ENCODE results near the gene ASPG. TPM values are rescaled to one million over a fixed set of nuclear protein-coding genes. Genes with fewer than 3 reads are reported as not detected.

Gene ASPG
- polyA plus RNA-seq, 1 donor from 2014 or later = 0.16 TPM

DNA sequence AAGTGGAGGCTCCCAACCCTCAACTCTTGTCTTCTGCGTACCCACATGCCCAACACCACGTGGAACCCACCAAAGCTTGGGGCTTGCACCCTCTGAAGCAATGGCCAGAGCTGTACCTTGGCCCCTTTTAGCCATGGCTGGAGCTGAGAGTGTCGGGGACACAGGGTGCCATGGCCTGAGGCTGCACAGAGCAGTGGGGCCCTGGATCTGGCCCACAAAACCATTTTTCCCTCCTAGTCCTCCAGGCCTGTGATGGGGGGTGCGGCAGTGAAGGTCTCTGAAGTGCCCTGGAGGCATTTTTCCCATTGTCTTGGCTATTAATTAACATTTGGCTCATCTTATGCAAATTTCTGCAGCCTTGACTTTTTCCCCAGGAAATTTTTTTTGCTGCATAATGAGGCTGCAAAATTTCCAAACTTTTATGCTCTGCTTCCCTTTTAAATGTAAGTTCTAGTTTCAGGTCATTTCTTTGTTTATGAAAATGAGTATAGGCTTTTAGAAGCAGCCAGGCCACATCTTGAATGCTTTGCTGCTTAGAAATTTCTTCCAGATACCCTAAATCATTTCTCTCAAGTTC is 18.7 kb upstream of the ASPG start:
- TF ChIP-seq, protein P1, sequence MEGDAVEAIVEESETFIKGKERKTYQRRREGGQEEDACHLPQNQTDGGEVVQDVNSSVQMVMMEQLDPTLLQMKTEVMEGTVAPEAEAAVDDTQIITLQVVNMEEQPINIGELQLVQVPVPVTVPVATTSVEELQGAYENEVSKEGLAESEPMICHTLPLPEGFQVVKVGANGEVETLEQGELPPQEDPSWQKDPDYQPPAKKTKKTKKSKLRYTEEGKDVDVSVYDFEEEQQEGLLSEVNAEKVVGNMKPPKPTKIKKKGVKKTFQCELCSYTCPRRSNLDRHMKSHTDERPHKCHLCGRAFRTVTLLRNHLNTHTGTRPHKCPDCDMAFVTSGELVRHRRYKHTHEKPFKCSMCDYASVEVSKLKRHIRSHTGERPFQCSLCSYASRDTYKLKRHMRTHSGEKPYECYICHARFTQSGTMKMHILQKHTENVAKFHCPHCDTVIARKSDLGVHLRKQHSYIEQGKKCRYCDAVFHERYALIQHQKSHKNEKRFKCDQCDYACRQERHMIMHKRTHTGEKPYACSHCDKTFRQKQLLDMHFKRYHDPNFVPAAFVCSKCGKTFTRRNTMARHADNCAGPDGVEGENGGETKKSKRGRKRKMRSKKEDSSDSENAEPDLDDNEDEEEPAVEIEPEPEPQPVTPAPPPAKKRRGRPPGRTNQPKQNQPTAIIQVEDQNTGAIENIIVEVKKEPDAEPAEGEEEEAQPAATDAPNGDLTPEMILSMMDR (IDR thresholded peaks at IDR 0.05; ENCODE audit: poor library complexity, severe bottlenecking) = no peak
- TF ChIP-seq SMC3 (conservative IDR thresholded peaks at IDR 0.05; ENCODE audit: poor library complexity) (no peak), RAD21 (conservative IDR thresholded peaks at IDR 0.05) (no peak), EZH2 (IDR thresholded peaks at IDR 0.05; ENCODE audit: borderline replicate concordance, insufficient read depth, low read length, poor library complexity, severe bottlenecking) (no peak), EP300 (conservative IDR thresholded peaks at IDR 0.05; ENCODE audit: poor library complexity, severe bottlenecking) (no peak), POLR2AphosphoS5 (IDR thresholded peaks at IDR 0.05) (no peak), MXI1 (conservative IDR thresholded peaks at IDR 0.05; ENCODE audit: poor library complexity, severe bottlenecking) (no peak), TAF1 (IDR thresholded peaks at IDR 0.05; ENCODE audit: low read depth) (no peak)
- TF ChIP-seq, protein P2, sequence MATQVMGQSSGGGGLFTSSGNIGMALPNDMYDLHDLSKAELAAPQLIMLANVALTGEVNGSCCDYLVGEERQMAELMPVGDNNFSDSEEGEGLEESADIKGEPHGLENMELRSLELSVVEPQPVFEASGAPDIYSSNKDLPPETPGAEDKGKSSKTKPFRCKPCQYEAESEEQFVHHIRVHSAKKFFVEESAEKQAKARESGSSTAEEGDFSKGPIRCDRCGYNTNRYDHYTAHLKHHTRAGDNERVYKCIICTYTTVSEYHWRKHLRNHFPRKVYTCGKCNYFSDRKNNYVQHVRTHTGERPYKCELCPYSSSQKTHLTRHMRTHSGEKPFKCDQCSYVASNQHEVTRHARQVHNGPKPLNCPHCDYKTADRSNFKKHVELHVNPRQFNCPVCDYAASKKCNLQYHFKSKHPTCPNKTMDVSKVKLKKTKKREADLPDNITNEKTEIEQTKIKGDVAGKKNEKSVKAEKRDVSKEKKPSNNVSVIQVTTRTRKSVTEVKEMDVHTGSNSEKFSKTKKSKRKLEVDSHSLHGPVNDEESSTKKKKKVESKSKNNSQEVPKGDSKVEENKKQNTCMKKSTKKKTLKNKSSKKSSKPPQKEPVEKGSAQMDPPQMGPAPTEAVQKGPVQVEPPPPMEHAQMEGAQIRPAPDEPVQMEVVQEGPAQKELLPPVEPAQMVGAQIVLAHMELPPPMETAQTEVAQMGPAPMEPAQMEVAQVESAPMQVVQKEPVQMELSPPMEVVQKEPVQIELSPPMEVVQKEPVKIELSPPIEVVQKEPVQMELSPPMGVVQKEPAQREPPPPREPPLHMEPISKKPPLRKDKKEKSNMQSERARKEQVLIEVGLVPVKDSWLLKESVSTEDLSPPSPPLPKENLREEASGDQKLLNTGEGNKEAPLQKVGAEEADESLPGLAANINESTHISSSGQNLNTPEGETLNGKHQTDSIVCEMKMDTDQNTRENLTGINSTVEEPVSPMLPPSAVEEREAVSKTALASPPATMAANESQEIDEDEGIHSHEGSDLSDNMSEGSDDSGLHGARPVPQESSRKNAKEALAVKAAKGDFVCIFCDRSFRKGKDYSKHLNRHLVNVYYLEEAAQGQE (IDR thresholded peaks at IDR 0.05; ENCODE audit: borderline replicate concordance) = no peak

DNA sequence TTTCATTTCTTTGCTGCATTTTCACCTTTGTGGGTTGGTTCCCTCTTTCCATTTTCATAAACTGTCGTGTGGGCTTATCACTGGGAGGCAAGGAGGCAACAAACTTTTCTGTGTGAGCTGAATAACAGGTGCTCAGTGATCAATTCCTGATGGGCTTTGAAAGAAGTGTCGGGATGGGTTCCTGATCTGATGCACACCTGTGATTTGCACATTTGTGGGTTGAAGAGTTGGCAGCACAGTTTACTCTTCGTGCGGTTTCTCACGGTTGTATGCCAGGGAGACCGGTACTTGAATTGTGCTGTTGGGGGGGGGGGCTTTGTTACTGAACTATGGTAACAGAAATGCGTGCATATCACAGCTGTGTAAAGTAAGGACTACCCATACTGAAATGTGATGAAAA is 16.0 kb upstream of the ASPG start:
- Histone ChIP-seq H3K27ac (ENCODE audit: low read length) (no peak overlapping the region), H4K20me1 (ENCODE audit: insufficient read depth) (no peaks in the 10 kb centered on the region), H3K36me3 (ENCODE audit: insufficient read depth, low read length) (no peaks in the 10 kb centered on the region), H3K9me3 (ENCODE audit: low read length) (peaks cover 9% of the 10 kb centered on the region), H3K9me2 (ENCODE audit: insufficient read depth, low read length) (no peaks in the 10 kb centered on the region), H3K4me3 (ENCODE audit: low read length) (no peak overlapping the region), H3K9ac (ENCODE audit: low read length) (no peak overlapping the region), H3F3A (ENCODE audit: insufficient read depth, low read length, poor library complexity, severe bottlenecking) (no peaks in the 10 kb centered on the region), H3K79me2 (replicated peaks; ENCODE audit: insufficient read depth, low read length) (no peaks in the 10 kb centered on the region), H3K4me2 (ENCODE audit: low read length) (no peak overlapping the region), H3K27me3 (ENCODE audit: insufficient read depth, low read depth, low read length) (no peaks in the 10 kb centered on the region), H2AFZ (ENCODE audit: low read depth, low read length) (no peak overlapping the region)
- TF ChIP-seq SMC3 (conservative IDR thresholded peaks at IDR 0.05; ENCODE audit: poor library complexity) (no peak), POLR2AphosphoS5 (IDR thresholded peaks at IDR 0.05) (no peak), EP300 (conservative IDR thresholded peaks at IDR 0.05; ENCODE audit: poor library complexity, severe bottlenecking) (no peak), RAD21 (conservative IDR thresholded peaks at IDR 0.05) (no peak), EZH2 (IDR thresholded peaks at IDR 0.05; ENCODE audit: borderline replicate concordance, insufficient read depth, low read length, poor library complexity, severe bottlenecking) (no peak), MXI1 (conservative IDR thresholded peaks at IDR 0.05; ENCODE audit: poor library complexity, severe bottlenecking) (no peak), TAF1 (IDR thresholded peaks at IDR 0.05; ENCODE audit: low read depth) (no peak)
- TF ChIP-seq, protein P2 (IDR thresholded peaks at IDR 0.05; ENCODE audit: borderline replicate concordance) = no peak
- TF ChIP-seq, protein P1 (IDR thresholded peaks at IDR 0.05; ENCODE audit: poor library complexity, severe bottlenecking) = no peak

More for the DNA sequence above, 18.7 kb upstream of the ASPG start:
- Histone ChIP-seq H3K4me3 (ENCODE audit: low read length) (no peak overlapping the region), H3K79me2 (replicated peaks; ENCODE audit: insufficient read depth, low read length) (no peaks in the 10 kb centered on the region), H3K9me2 (ENCODE audit: insufficient read depth, low read length) (no peaks in the 10 kb centered on the region), H3K4me2 (ENCODE audit: low read length) (no peak overlapping the region), H3F3A (ENCODE audit: insufficient read depth, low read length, poor library complexity, severe bottlenecking) (no peaks in the 10 kb centered on the region), H2AFZ (ENCODE audit: low read depth, low read length) (no peak overlapping the region), H3K9me3 (ENCODE audit: low read length) (peaks cover 9% of the 10 kb centered on the region), H3K27ac (ENCODE audit: low read length) (no peak overlapping the region), H3K9ac (ENCODE audit: low read length) (no peak overlapping the region), H4K20me1 (ENCODE audit: insufficient read depth) (no peaks in the 10 kb centered on the region), H3K36me3 (ENCODE audit: insufficient read depth, low read length) (no peaks in the 10 kb centered on the region), H3K27me3 (ENCODE audit: insufficient read depth, low read depth, low read length) (no peaks in the 10 kb centered on the region)

All from neural cell (in vitro differentiated cells).